Endothelial cell of umbilical vein (primary cell): ENCODE measurements around the gene STRBP.

Experiments used
- CTCF ChIP-seq, 2 donors: IDR thresholded peaks; 1 replicate in 1 of 2; 2 replicates in 1 of 2; pipeline ENCODE4 v1.5.1; 2011; ENCODE audit warnings: low read length in 2 of 2, mild to moderate bottlenecking in 2 of 2, moderate library complexity in 2 of 2, control low read depth in 1 of 2, inconsistent platforms in 1 of 2, low read depth in 1 of 2; ENCODE audit not compliant: insufficient read depth in 1 of 2; ENCODE audit errors: extremely low read depth in 1 of 2
- EZH2 ChIP-seq: IDR thresholded peaks from 2 replicates; pipeline ENCODE4 v1.6.1; 2012; ENCODE audit warnings: borderline replicate concordance, low read depth, mild to moderate bottlenecking, moderate library complexity, low read length, inconsistent platforms; ENCODE audit not compliant: severe bottlenecking
- FOS ChIP-seq: IDR thresholded peaks from 2 replicates; pipeline ENCODE4 v1.6.1; 2011; ENCODE audit warnings: mild to moderate bottlenecking, low read length, moderate library complexity, borderline replicate concordance; ENCODE audit not compliant: insufficient read depth
- MYC ChIP-seq: IDR thresholded peaks from one replicate; pipeline ENCODE4 v1.6.1; 2011; ENCODE audit warnings: mild to moderate bottlenecking, low read depth, low read length
- POLR2A ChIP-seq: IDR thresholded peaks from 2 replicates; pipeline ENCODE4 v1.6.1; 2012; ENCODE audit warnings: low read depth, mild to moderate bottlenecking, control low read depth, low read length
- TF ChIP-seq, protein P1 (sequence below): IDR thresholded peaks from 2 replicates; pipeline ENCODE4 v1.6.1; 2011; ENCODE audit not compliant: insufficient read depth, insufficient read length

DNA sequence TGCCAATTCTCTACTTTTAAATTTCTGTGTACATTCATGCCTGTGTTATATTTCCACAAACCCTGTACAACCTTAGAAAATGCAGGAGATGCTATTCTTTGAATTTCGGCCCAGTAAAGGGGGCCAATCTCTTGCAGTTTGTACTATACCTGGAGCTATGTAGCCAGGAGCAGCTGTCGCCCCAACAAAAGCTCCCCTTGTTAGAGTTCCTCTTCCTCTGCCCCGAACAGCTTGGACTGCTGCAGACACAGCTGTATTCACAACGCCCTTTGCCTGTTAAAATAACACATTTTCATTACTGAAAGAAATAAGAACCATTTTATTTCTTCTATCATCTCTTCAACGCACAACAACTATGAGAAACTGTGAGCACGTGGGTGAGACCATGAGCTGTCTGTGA lies 135.7 kb downstream of the STRBP start:
- TF ChIP-seq CTCF (IDR thresholded peaks at IDR 0.05; ENCODE audit: extremely low read depth in 1 of 2, insufficient read depth in 1 of 2, low read depth in 1 of 2, low read length in 2 of 2) (no peak), EZH2 (no peak), FOS (no peak), MYC (no peak), POLR2A (no peak)
- TF ChIP-seq, protein P1, sequence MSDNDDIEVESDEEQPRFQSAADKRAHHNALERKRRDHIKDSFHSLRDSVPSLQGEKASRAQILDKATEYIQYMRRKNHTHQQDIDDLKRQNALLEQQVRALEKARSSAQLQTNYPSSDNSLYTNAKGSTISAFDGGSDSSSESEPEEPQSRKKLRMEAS = no peak
